ENCODE data around the gene PODN.

- TF ChIP-seq POLR2AphosphoS5 (IDR thresholded peaks at IDR 0.05) (no peak), CTCF (IDR thresholded peaks at IDR 0.05) (no peak), POLR2A (IDR thresholded peaks at IDR 0.05) (no peak)
Observed at GRCh38 chr1:53120659-53121058, 58.6 kb downstream of the PODN start.
